ENCODE data around the gene TRIM58. TPM values are rescaled to one million over a fixed set of nuclear protein-coding genes. Genes with fewer than 3 reads are reported as not detected.

TRIM58 gene
- total and polyA plus RNA-seq, 8 donors: under 0.01 to 2.0 (median 0.19) TPM; not detected in 3

DNA sequence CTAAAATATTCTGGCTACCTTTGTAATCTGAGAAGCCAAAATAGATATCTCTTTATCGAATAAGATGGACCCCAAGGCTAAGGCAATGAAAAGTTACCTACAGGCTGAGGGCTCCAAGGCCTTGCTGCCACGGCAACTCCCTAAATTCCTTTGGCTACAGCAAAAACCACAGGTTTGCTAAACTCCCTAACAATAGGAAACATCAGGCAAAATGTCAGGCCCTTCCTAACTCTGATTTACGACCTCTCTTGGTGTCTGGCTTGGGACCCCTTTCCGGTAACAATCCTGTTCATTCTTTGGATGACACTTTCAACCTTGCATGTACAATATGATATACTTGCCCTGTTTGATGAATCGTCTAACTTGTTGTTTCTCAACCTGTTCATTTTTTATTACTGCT is 51.8 kb downstream of the TRIM58 start:
- no peak for DNase-seq
- Histone ChIP-seq H3K9me3 (peaks cover 0 to 23% (median 6%) of the 10 kb centered on the region in 4 donors), H3K27me3 (no peaks in the 10 kb centered on the region), H3K36me3 (no peaks in the 10 kb centered on the region), H3K4me3 (no peak overlapping the region), H3K27ac (no peak overlapping the region), H3K4me1 (no peaks in the 10 kb centered on the region)
- intact Hi-C loops (cut with DNase I; ENCODE audit: low total_unique reads): no loop called here
- TF ChIP-seq POLR2A (IDR thresholded peaks at IDR 0.05): no peak
- TF ChIP-seq, protein P1, sequence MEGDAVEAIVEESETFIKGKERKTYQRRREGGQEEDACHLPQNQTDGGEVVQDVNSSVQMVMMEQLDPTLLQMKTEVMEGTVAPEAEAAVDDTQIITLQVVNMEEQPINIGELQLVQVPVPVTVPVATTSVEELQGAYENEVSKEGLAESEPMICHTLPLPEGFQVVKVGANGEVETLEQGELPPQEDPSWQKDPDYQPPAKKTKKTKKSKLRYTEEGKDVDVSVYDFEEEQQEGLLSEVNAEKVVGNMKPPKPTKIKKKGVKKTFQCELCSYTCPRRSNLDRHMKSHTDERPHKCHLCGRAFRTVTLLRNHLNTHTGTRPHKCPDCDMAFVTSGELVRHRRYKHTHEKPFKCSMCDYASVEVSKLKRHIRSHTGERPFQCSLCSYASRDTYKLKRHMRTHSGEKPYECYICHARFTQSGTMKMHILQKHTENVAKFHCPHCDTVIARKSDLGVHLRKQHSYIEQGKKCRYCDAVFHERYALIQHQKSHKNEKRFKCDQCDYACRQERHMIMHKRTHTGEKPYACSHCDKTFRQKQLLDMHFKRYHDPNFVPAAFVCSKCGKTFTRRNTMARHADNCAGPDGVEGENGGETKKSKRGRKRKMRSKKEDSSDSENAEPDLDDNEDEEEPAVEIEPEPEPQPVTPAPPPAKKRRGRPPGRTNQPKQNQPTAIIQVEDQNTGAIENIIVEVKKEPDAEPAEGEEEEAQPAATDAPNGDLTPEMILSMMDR (IDR thresholded peaks at IDR 0.05): no peak
- TF ChIP-seq POLR2AphosphoS5 (IDR thresholded peaks at IDR 0.05): no peak
- no peak for TF ChIP-seq EP300 (IDR thresholded peaks at IDR 0.05)
- 75 to 85% (median 81%) methylated on average over 5 of the region's 5 CpGs for WGBS, 5 donors

- H3K4me1 ChIP-seq: no peaks in the 10 kb centered on the region
- H3K27me3 ChIP-seq: no peaks in the 10 kb centered on the region
- H3K27ac ChIP-seq: no peak overlapping the region
- 69 to 82% (median 69%) methylated on average over 2 of the region's 2 CpGs for WGBS, 5 donors
- TF ChIP-seq, protein P1 (IDR thresholded peaks at IDR 0.05): no peak
- TF ChIP-seq EP300 (IDR thresholded peaks at IDR 0.05): no peak
- TF ChIP-seq POLR2AphosphoS5 (IDR thresholded peaks at IDR 0.05): no peak
- no peak for TF ChIP-seq POLR2A (IDR thresholded peaks at IDR 0.05)
- peaks cover 0 to 17% (median 0%) of the 10 kb centered on the region in 4 donors for H3K9me3 ChIP-seq
- no peak for DNase-seq
- intact Hi-C loops (cut with DNase I; ENCODE audit: low total_unique reads): no loop called here
- no peaks in the 10 kb centered on the region for H3K36me3 ChIP-seq
- no peak overlapping the region for H3K4me3 ChIP-seq
Measured at GRCh38 chr1:247913786-247914185, 56.8 kb downstream of the TRIM58 start.

DNA sequence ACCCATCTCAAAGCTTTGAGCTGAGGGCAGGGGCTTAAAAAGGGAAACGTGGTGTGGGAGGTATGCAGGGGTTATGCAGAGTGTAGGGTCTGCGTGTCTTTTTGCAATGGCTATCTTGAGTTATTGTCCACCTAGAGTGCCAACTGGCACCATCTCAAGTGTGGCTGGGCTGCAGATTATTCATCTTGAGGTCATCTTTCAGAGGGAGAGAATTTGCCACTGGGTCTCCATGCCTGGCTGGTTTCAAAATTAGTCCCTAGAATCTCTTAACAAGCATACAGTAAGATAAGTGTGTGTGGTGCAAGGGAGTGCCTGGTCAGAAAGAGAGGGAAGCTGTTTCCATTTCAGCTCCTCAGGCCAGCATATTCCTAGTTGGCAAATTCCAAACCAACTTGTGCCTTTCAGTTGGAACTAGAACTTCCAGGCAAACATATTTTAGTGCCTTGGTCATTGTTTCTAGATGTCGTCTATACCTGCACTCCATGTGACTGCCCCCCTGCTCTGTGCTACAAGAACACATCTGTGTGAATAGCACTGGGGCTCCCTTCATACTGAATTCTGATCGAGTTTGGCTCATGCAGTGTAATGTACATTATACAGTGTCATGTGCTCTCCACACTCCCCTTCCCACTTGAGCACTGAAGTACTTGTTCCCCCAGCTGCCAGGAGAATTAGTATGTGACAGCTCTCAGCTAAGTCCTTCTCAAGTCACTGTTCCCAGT is 58.1 kb downstream of the TRIM58 start:
- TF ChIP-seq POLR2AphosphoS5 (IDR thresholded peaks at IDR 0.05) (no peak), POLR2A (IDR thresholded peaks at IDR 0.05) (no peak), EP300 (IDR thresholded peaks at IDR 0.05) (no peak)
- TF ChIP-seq, protein P1 (IDR thresholded peaks at IDR 0.05): no peak
- peaks cover 0 to 16% (median 0%) of the 10 kb centered on the region in 4 donors for H3K9me3 ChIP-seq
- H3K36me3 ChIP-seq: no peaks in the 10 kb centered on the region
- no peak overlapping the region for H3K4me3 ChIP-seq
- intact Hi-C loops (cut with DNase I; ENCODE audit: low total_unique reads): no loop called here
- DNase-seq: no peak
- H3K27ac ChIP-seq: no peak overlapping the region
- no peaks in the 10 kb centered on the region for H3K27me3 ChIP-seq
- H3K4me1 ChIP-seq: no peaks in the 10 kb centered on the region
- WGBS, 5 donors: 47 to 62% (median 61%) methylated on average over 4 of the region's 4 CpGs

DNA sequence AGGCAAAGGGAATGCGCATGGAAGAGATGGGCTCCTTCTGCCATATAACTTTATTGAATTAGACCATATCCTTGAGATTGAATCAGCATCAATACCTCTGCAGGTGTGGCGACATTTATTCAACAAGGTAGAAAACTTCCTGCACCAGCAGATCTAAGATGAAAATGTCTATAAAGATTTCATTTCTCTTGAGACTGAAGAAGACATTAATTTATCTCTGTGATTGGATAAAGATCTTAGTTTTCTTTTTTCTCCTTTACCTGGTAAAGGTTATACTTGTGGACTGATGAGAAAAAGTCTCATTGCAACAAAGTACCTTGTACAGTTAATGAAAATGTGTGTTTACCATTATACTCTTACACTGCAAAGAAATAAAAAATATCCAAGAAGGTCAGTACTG is 63.0 kb downstream of the TRIM58 start, which contains the start of gene OR2T8:
TSS of gene OR2T8 (plus strand) at position 301 of the 400 bp plus-strand sequence. CDS start 766 bp downstream, outside the sequence.
- intact Hi-C loops (cut with DNase I; ENCODE audit: low total_unique reads): no loop called here
- Histone ChIP-seq H3K4me3 (no peak within 1 kb of the TSS), H3K36me3 (no peaks in the 10 kb centered on the region), H3K27ac (no peak within 1 kb of the TSS), H3K9me3 (no peaks in the 10 kb centered on the region), H3K27me3 (no peaks in the 10 kb centered on the region), H3K4me1 (no peaks in the 10 kb centered on the region)
- 41 to 94% (median 92%) methylated on average over 2 of the region's 2 CpGs for WGBS, 5 donors
- DNase-seq: no peak
- TF ChIP-seq, protein P1 (IDR thresholded peaks at IDR 0.05): no peak
